Kidney (tissue), 14 donors: ENCODE measurements around the gene MASP1. TPM values are rescaled to one million over a fixed set of nuclear protein-coding genes. Genes with fewer than 3 reads are reported as not detected.

ENCODE experiments used
- DNase-seq, 5 donors: peaks; one replicate each; pipeline ENCODE4 v3.0.0-alpha.2; 2013 to 2020
- FAIRE-seq: peaks from 2 replicates; lab custom pipeline; 2012; peaks lifted over from hg19 to GRCh38; lab: Jason Lieb, UNC
- H3K27ac ChIP-seq, 2 donors: one replicate each; pipeline ENCODE4 v1.7.0; 2013; ENCODE audit warnings: low read depth in 2 of 2, low read length in 2 of 2, inconsistent platforms in 1 of 2
- H3K27me3 ChIP-seq: one replicate; pipeline ENCODE4 v1.7.1; 2013; ENCODE audit warnings: low read length, inconsistent platforms; ENCODE audit not compliant: control insufficient read depth, insufficient read depth
- H3K36me3 ChIP-seq, 3 donors: one replicate each; pipeline versions ENCODE4 v1.7.0 to v1.7.1; 2013; ENCODE audit warnings: low read length in 3 of 3, control low read depth in 1 of 3, inconsistent platforms in 1 of 3; ENCODE audit not compliant: insufficient read depth in 3 of 3, control insufficient read depth in 2 of 3
- H3K4me1 ChIP-seq, 3 donors: one replicate each; pipeline versions ENCODE4 v1.7.0 to v1.7.1; 2013; ENCODE audit warnings: low read length in 3 of 3, inconsistent platforms in 1 of 3, low read depth in 1 of 3; ENCODE audit not compliant: control insufficient read depth in 2 of 3, insufficient read depth in 2 of 3
- H3K4me3 ChIP-seq, 3 donors: one replicate each; pipeline versions ENCODE4 v1.7.0 to v1.8.1; 2013; ENCODE audit warnings: low read length in 3 of 3, control low read depth in 1 of 3, inconsistent platforms in 1 of 3
- H3K9ac ChIP-seq, 3 donors: one replicate each; pipeline versions ENCODE4 v1.7.0 to v1.7.1; 2013; ENCODE audit warnings: low read length in 3 of 3, control low read depth in 1 of 3, inconsistent platforms in 1 of 3
- H3K9me3 ChIP-seq, 3 donors: one replicate each; pipeline versions ENCODE4 v1.7.0 to v1.7.1; 2013; ENCODE audit warnings: low read length in 3 of 3, control low read depth in 1 of 3, inconsistent platforms in 1 of 3; ENCODE audit not compliant: control insufficient read depth in 2 of 3, insufficient read depth in 1 of 3
- CTCF ChIP-seq: IDR thresholded peaks from 3 replicates; pipeline ENCODE4 v1.5.1; 2012; ENCODE audit warnings: mild to moderate bottlenecking, moderate library complexity, borderline replicate concordance; ENCODE audit not compliant: insufficient read depth; ENCODE audit errors: extremely low read depth
- intact Hi-C: fragments of 100-400 bp; cut with DNase I; formaldehyde crosslinking; loops from one replicate; pipeline ENCODE4 v1.11.1; 2022
- polyA plus RNA-seq: library from polyadenylated mRNA; stranded (reverse); fragments of 350-450 nt; fragmentation: Illumina TruSeq; extraction: RNeasy Lipid Tissue Mini Kit (QIAGEN cat#74804); gene quantifications from one replicate; pipeline ENCODE4 v1.2.3, GENCODE V29; 2014; ENCODE audit warnings: low read depth, low replicate concordance; ENCODE audit not compliant: insufficient read depth
- total RNA-seq: library from RNA; stranded (reverse); fragmentation: NEBNext Ultra II Directional; extraction: Animal tissue kit (Norgen Biotek cat#: 25700); gene quantifications from one replicate; pipeline ENCODE4 v1.2.1, GENCODE V29; 2021
- donor health status: control.
- donor health status: control.
- donor health status: control.
- donor health status: control.
- donor health status: control.
- donor health status: DM: yes; HTN: yes; CAD: no.
- donor health status: Normal renal cell carcinoma (clear cell type).

The MASP1 gene
- total and polyA plus RNA-seq, 2 donors from 2014 or later: 2.8 to 4.8 TPM

- Histone ChIP-seq H3K9ac (no peak overlapping the region), H3K4me1 (peaks cover 0 to 5% (median 2%) of the 10 kb centered on the region in 3 donors), H3K36me3 (no peaks in the 10 kb centered on the region), H3K4me3 (no peak overlapping the region), H3K9me3 (no peaks in the 10 kb centered on the region), H3K27ac (peak overlapping the region in 1 of 2 donors; percentile 2), H3K27me3 (no peaks in the 10 kb centered on the region)
- DNase-seq: peak in 1 of 5 donors; percentile 60
- no peak for FAIRE-seq
- TF ChIP-seq CTCF: no peak
- intact Hi-C loops: no loop called here
Measured at GRCh38 chr3:187293516-187294430, 2.2 kb upstream of the MASP1 start.

- H3K4me1 ChIP-seq: peaks cover 0 to 7% (median 5%) of the 10 kb centered on the region in 3 donors
- H3K9ac ChIP-seq: no peak overlapping the region
- no peaks in the 10 kb centered on the region for H3K36me3 ChIP-seq
- no peaks in the 10 kb centered on the region for H3K27me3 ChIP-seq
- H3K9me3 ChIP-seq: no peaks in the 10 kb centered on the region
- peak overlapping the region; percentile 3 to 40 for H3K27ac ChIP-seq
- TF ChIP-seq CTCF: no peak
- FAIRE-seq (no peak), DNase-seq (no peak)
- peak overlapping the region in 1 of 3 donors; percentile 60 for H3K4me3 ChIP-seq
- intact Hi-C loops: no loop called here
Measured at GRCh38 chr3:187292631-187293515, 1.3 kb upstream of the MASP1 start.

GRCh38 chr3:187292181-187292580 is 644 bp upstream of the MASP1 start:
- Histone ChIP-seq H3K27me3 (no peaks in the 10 kb centered on the region), H3K27ac (peak overlapping the region; percentile 3 to 40), H3K4me1 (peaks cover 0 to 7% (median 5%) of the 10 kb centered on the region in 3 donors), H3K36me3 (no peaks in the 10 kb centered on the region), H3K4me3 (peak overlapping the region in 1 of 3 donors; percentile 60), H3K9ac (no peak overlapping the region), H3K9me3 (no peaks in the 10 kb centered on the region)
- FAIRE-seq: no peak
- intact Hi-C loops: no loop called here
- peak in 1 of 5 donors; percentile 40 for DNase-seq
- no peak for TF ChIP-seq CTCF
